ENCODE data around the gene BACH2. TPM values are rescaled to one million over a fixed set of nuclear protein-coding genes. Genes with fewer than 3 reads are reported as not detected.

BACH2 gene
- total and polyA plus RNA-seq, 9 of the 15 experiments (the other 6 are each of a cell fraction or from before 2014, with no cell fraction given): 0.06 to 3.1 (median 0.59) TPM

DNA sequence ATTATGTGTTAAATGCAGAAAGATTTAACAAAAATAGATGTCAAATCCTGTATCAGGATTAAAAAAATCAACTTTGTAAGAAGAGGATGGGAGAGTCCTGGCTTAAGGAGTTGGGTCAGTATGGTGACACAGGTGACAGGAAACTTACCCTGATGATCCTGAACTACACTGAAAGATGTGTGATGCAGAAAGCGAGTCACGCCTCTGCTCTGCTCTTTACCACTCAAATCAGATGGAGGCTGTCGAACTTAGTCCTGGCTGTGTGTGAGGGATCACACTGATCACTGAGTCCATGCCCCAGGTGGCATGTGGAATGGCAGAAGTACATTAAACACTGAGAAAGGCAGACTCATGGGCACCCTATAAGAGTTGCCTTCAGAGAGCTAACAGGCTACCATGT is 309.5 kb downstream of the BACH2 start (continued):
- TF ChIP-seq, protein P1, sequence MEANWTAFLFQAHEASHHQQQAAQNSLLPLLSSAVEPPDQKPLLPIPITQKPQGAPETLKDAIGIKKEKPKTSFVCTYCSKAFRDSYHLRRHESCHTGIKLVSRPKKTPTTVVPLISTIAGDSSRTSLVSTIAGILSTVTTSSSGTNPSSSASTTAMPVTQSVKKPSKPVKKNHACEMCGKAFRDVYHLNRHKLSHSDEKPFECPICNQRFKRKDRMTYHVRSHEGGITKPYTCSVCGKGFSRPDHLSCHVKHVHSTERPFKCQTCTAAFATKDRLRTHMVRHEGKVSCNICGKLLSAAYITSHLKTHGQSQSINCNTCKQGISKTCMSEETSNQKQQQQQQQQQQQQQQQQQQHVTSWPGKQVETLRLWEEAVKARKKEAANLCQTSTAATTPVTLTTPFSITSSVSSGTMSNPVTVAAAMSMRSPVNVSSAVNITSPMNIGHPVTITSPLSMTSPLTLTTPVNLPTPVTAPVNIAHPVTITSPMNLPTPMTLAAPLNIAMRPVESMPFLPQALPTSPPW (CRISPR knock-in tag; IDR thresholded peaks at IDR 0.05): no peak
- no peak for TF ChIP-seq ZBTB7A (IDR thresholded peaks at IDR 0.05; ENCODE audit: borderline replicate concordance, control insufficient read depth, low read depth, low read length)

DNA sequence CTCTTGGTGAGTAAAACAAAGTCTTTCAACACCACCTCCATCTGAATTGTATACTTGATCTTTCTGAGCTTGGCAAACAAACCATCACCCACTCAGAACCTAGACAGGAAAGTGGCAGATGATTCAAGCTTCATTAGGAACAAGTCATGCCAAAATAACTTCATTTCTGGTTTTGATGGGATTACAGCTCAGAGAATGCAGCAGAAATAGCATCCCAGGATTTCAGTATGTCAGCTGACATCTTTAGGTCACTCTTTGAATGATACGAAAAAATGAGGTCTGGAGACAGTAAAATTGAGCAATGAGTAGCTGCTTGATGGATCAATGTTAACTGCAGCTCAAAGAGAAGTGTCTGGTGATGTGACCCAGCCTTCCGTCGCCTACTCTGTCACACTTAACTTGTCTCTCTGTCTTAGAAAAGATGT is 310.0 kb downstream of the BACH2 start:
- FAIRE-seq: no peak
- Histone ChIP-seq H3K4me3 (no peak overlapping the region), H3K27me3 (ENCODE audit: control insufficient read depth in 2 of 2, insufficient read depth in 2 of 2, low read length in 2 of 2) (peaks cover 4 to 12% of the 10 kb centered on the region in 2 experiments; a peak in 3 of 5 replicates), H3K4me1 (replicated peaks in 1 of 2; ENCODE audit: control insufficient read depth in 2 of 2, insufficient read depth in 2 of 2, low read length in 2 of 2) (0 out of 5 replicates have a peak, but pooled peaks cover 0 to 2% of the 10 kb centered on the region in 2 experiments), H4K20me1 (replicated peaks; ENCODE audit: control insufficient read depth, insufficient read depth, low read length) (no peaks in the 10 kb centered on the region), H3K9me1 (ENCODE audit: control insufficient read depth, insufficient read depth, low read length) (no peaks in the 10 kb centered on the region), H3K4me2 (ENCODE audit: insufficient read depth, low read length) (no peak overlapping the region), H3K9me3 (replicated peaks; ENCODE audit: control insufficient read depth, insufficient read depth, low read depth, low read length) (no peaks in the 10 kb centered on the region), H3K9ac (ENCODE audit: insufficient read depth in 1 of 2, low read depth in 2 of 2, low read length in 2 of 2) (no peak overlapping the region), H3K79me2 (ENCODE audit: control insufficient read depth, insufficient read depth, low read length) (no peaks in the 10 kb centered on the region), H3K36me3 (ENCODE audit: control insufficient read depth, insufficient read depth, low read length) (no peaks in the 10 kb centered on the region), H3K27ac (ENCODE audit: extremely low read depth, low read depth, low read length) (no peak overlapping the region), H2AFZ (ENCODE audit: low read depth, low read length) (no peak overlapping the region)
- BruUV-seq (replicated peaks): no TSS peak
- TF ChIP-seq, protein P2, sequence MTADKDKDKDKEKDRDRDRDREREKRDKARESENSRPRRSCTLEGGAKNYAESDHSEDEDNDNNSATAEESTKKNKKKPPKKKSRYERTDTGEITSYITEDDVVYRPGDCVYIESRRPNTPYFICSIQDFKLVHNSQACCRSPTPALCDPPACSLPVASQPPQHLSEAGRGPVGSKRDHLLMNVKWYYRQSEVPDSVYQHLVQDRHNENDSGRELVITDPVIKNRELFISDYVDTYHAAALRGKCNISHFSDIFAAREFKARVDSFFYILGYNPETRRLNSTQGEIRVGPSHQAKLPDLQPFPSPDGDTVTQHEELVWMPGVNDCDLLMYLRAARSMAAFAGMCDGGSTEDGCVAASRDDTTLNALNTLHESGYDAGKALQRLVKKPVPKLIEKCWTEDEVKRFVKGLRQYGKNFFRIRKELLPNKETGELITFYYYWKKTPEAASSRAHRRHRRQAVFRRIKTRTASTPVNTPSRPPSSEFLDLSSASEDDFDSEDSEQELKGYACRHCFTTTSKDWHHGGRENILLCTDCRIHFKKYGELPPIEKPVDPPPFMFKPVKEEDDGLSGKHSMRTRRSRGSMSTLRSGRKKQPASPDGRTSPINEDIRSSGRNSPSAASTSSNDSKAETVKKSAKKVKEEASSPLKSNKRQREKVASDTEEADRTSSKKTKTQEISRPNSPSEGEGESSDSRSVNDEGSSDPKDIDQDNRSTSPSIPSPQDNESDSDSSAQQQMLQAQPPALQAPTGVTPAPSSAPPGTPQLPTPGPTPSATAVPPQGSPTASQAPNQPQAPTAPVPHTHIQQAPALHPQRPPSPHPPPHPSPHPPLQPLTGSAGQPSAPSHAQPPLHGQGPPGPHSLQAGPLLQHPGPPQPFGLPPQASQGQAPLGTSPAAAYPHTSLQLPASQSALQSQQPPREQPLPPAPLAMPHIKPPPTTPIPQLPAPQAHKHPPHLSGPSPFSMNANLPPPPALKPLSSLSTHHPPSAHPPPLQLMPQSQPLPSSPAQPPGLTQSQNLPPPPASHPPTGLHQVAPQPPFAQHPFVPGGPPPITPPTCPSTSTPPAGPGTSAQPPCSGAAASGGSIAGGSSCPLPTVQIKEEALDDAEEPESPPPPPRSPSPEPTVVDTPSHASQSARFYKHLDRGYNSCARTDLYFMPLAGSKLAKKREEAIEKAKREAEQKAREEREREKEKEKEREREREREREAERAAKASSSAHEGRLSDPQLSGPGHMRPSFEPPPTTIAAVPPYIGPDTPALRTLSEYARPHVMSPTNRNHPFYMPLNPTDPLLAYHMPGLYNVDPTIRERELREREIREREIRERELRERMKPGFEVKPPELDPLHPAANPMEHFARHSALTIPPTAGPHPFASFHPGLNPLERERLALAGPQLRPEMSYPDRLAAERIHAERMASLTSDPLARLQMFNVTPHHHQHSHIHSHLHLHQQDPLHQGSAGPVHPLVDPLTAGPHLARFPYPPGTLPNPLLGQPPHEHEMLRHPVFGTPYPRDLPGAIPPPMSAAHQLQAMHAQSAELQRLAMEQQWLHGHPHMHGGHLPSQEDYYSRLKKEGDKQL (CRISPR knock-in tag; IDR thresholded peaks at IDR 0.05; ENCODE audit: borderline replicate concordance): no peak
- TF ChIP-seq HSF4 (CRISPR knock-in tag; IDR thresholded peaks at IDR 0.05; ENCODE audit: borderline replicate concordance): no peak
- TF ChIP-seq FOS (IDR thresholded peaks at IDR 0.05; ENCODE audit: extremely low read depth, insufficient read length): no peak
- no peak for TF ChIP-seq ZNF12 (CRISPR knock-in tag; IDR thresholded peaks at IDR 0.05)
- TF ChIP-seq NELFE (IDR thresholded peaks at IDR 0.05; ENCODE audit: insufficient read depth, insufficient read length): no peak
- no peak for TF ChIP-seq ZBTB8A (IDR thresholded peaks at IDR 0.05; ENCODE audit: partially characterized antibody)
- TF ChIP-seq PML (IDR thresholded peaks at IDR 0.05; ENCODE audit: low read length): no peak
- TF ChIP-seq FOXK1 (CRISPR knock-in tag; IDR thresholded peaks at IDR 0.05; ENCODE audit: borderline replicate concordance): no peak
- TF ChIP-seq ZNF507 (tag; conservative IDR thresholded peaks at IDR 0.05): no peak
- no peak for DNase-seq (ENCODE audit: extremely low read depth in 1 of 4, low spot score in 3 of 4)
- WGBS (ENCODE audit: insufficient coverage, low coverage, missing lambda C conversion rate): 40% methylated on average over 3 of the region's 3 CpGs
- POLR2A ChIA-PET: no interaction called here
- intact Hi-C loops (cut with micrococcal nuclease): no loop called here
- CTCF ChIA-PET (ENCODE audit: low intra/inter-chr PET ratio): no interaction called here
- no peak for ATAC-seq
- in situ Hi-C loops (cut with MboI): no loop called here

Data from K562 (cell line).